Neural progenitor cell (in vitro differentiated cells): Measurements from ENCODE around the gene ZC3H10.

Experiments
- EZH2 ChIP-seq: fragments of 200-600 bp; sonication (generic); IDR thresholded peaks from 2 replicates; pipeline ENCODE4 v1.6.1; 2017; ENCODE audit warnings: antibody characterized with exemption, mild to moderate bottlenecking, moderate library complexity
- EZH2phosphoT487 ChIP-seq: fragments of 200-600 bp; sonication (generic); IDR thresholded peaks from 2 replicates; pipeline ENCODE4 v1.6.1; 2017; ENCODE audit warnings: antibody characterized with exemption
- TF ChIP-seq, protein P1 (sequence below): fragments of 200-600 bp; sonication (generic); IDR thresholded peaks from 2 replicates; pipeline ENCODE4 v1.5.1; 2017; ENCODE audit warnings: antibody characterized with exemption, mild to moderate bottlenecking

DNA sequence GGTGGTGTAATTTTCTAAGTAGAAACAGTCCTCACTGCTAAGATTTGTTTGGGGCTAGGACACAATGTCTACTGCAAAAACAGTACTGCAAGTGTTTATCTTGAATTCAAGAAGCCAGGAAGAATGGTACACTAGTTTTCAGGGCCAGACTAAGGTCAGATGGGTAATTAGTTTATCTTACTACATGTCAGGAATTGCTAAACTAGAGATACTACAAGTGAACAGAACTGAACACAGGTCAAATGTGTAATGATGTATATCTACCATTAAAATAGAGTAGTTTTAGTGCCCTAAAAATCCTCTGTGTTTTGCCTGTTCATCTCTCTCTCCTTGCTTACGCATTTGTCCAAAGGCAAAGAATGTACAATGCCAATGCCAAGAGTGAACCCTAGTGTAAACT, 4.0 kb upstream of the ZC3H10 start:
- TF ChIP-seq, protein P1, sequence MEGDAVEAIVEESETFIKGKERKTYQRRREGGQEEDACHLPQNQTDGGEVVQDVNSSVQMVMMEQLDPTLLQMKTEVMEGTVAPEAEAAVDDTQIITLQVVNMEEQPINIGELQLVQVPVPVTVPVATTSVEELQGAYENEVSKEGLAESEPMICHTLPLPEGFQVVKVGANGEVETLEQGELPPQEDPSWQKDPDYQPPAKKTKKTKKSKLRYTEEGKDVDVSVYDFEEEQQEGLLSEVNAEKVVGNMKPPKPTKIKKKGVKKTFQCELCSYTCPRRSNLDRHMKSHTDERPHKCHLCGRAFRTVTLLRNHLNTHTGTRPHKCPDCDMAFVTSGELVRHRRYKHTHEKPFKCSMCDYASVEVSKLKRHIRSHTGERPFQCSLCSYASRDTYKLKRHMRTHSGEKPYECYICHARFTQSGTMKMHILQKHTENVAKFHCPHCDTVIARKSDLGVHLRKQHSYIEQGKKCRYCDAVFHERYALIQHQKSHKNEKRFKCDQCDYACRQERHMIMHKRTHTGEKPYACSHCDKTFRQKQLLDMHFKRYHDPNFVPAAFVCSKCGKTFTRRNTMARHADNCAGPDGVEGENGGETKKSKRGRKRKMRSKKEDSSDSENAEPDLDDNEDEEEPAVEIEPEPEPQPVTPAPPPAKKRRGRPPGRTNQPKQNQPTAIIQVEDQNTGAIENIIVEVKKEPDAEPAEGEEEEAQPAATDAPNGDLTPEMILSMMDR: no peak
- no peak for TF ChIP-seq EZH2
- TF ChIP-seq EZH2phosphoT487: no peak
